Transverse colon (tissue), 4 donors: ENCODE measurements around the gene RD3L.

ENCODE experiments used
- CTCF ChIP-seq, 5 experiments: fragments of 200-600 bp in 3 of 5; fragments of 450-650 bp in 2 of 5; sonication (generic) in 3 of 5; IDR thresholded peaks; 1 replicate in 2 of 5; 2 replicates in 3 of 5; pipeline ENCODE4 v1.5.1; 2016 to 2017; ENCODE audit warnings: antibody characterized with exemption in 5 of 5, inconsistent platforms in 3 of 5, mild to moderate bottlenecking in 2 of 5, moderate library complexity in 1 of 5
- POLR2AphosphoS5 ChIP-seq, 3 donors: sonication (generic); formaldehyde crosslinking; IDR thresholded peaks; one replicate each; pipeline ENCODE4 v1.6.1; 2016; ENCODE audit warnings: antibody characterized with exemption in 3 of 3

- no peak for TF ChIP-seq CTCF (IDR thresholded peaks at IDR 0.05)
- TF ChIP-seq POLR2AphosphoS5 (IDR thresholded peaks at IDR 0.05), result no peak
Measured at GRCh38 chr14:103905842-103906456, 36.4 kb downstream of the RD3L start.
